Prostate gland (tissue), 2 donors: ENCODE results near the gene ASAH2.
"Not testable (repeated sequence)": the region's sequence is repeated elsewhere in the genome, so short reads cannot be mapped to it uniquely, and the experiment has no call there.

Source experiments
- CTCF ChIP-seq, 4 experiments: fragments of 200-600 bp in 2 of 4; fragments of 450-650 bp in 2 of 4; sonication (generic) in 2 of 4; IDR thresholded peaks; 1 replicate in 3 of 4; 2 replicates in 1 of 4; pipeline ENCODE4 v1.5.1; 2016 to 2019; ENCODE audit warnings: antibody characterized with exemption in 4 of 4, mild to moderate bottlenecking in 2 of 4, moderate library complexity in 2 of 4
- POLR2A ChIP-seq: fragments of 450-650 bp; IDR thresholded peaks from one replicate; pipeline ENCODE4 v1.6.1; 2016; ENCODE audit warnings: antibody characterized with exemption, mild to moderate bottlenecking
- POLR2AphosphoS5 ChIP-seq: sonication (generic); formaldehyde crosslinking; IDR thresholded peaks from one replicate; pipeline ENCODE4 v1.6.1; 2017; ENCODE audit warnings: antibody characterized with exemption

- TF ChIP-seq CTCF (IDR thresholded peaks at IDR 0.05); POLR2AphosphoS5; POLR2A: not testable (repeated sequence)
These were observed 9.8 kb downstream of the ASAH2 start for GRCh38 chr10:50241478-50241877.
